GM10847 (cell line): Measurements from ENCODE around the gene CUX1.

Experiments used
- POLR2A ChIP-seq: IDR thresholded peaks from 2 replicates; pipeline ENCODE4 v1.6.1; 2011; ENCODE audit not compliant: insufficient read length; ENCODE audit errors: extremely low read depth

Gene CUX1

DNA sequence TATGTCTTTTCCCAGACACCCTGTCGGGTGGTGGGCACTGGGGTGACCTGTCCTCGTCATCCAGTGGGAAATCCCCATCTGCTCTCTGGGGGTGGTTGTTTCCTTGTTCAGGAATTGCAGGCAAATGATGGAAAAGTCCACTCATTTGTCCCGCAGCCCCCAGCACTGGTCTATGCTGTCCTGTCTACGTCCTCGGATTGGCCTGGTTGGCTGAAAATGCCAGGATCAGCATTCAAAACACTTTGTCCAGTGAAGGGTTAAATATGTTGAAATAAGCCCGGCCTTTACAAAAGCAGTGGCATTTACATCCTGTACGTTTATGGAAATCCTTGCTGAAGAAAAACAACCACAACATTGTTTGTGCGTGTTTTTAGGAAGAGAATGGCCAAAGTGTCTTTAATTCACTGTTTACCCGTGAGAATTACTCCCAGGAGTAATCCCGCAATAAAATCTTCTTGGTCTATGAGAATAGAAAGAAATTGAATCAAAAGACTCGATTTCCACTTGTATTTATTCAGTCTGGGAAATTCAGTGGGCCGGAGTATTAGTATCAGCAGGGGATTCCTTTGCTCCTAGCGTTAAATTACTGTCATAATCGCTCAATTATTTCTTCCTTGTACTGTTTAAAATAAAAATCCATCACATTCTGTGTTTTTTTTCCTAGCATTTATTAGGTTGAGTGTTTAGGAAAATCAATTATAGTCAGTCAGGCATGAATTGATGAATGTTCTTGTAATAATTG, 352.4 kb downstream of the CUX1 start:
- TF ChIP-seq POLR2A: no peak

GRCh38 chr7:102170393-102170970, 353.1 kb downstream of the CUX1 start:
- no peak for TF ChIP-seq POLR2A

- TF ChIP-seq POLR2A: no peak
These were observed 356.2 kb downstream of the CUX1 start for GRCh38 chr7:102173669-102174068.

- TF ChIP-seq POLR2A: no peak
These were observed 358.2 kb downstream of the CUX1 start for GRCh38 chr7:102175423-102176170.

DNA sequence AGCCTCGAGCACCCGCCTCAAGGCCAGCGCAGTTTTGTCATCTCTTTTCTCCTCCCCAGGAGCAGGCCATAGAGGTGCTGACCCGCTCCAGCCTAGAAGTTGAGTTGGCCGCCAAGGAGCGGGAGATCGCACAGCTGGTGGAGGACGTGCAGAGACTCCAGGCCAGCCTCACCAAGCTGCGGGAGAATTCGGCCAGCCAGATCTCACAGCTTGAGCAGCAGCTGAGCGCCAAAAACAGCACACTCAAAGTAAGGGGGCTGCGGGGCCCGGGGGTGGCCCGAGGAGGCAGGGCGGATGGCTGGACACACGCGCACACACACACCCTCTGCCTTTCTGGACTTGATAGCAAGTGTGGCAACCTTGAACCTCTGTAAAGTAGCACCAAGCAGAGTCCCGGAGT, 361.0 kb downstream of the CUX1 start:
- TF ChIP-seq POLR2A: no peak

DNA sequence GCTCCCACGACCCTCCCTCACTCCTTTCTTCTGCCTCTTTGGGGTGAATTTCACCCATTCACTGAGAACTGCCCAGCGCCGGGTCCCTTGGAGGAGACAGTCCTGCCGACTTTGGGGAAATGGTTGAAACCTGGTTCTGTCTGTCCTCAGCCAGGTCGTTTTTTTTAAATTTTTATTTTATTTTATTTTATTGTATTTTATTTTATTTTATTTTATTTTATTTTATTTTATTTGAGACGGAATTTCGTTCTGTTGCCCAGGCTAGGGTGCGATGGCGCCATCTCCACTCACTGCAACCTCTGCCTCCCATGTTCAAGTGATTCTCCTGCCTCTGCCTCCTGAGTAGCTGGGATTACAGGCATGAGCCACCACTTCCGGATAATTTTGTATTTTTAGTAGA, 363.3 kb downstream of the CUX1 start:
- no peak for TF ChIP-seq POLR2A

GRCh38 chr7:102181517-102181916, 364.1 kb downstream of the CUX1 start:
- no peak for TF ChIP-seq POLR2A

DNA sequence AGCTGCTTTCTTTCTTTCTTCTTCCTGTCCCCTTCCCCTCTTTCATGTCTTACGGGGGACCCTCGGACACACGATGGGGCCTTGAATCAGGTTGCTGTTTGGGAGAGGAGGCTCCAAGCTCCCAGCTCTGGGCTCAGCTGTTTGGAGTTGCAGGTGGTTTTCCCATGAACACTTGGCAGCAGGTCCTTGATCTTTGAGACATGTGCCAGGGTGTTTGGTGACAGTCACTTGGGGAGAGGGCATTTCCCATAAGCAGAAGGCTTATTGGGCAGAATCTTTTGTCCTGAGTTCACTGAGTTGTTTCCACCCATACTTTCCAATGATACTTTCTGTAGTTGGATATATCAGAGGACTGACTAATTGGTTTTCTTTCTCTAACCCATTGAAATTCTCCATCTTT, 364.6 kb downstream of the CUX1 start:
- TF ChIP-seq POLR2A: no peak

- TF ChIP-seq POLR2A: no peak
These were observed 366.9 kb downstream of the CUX1 start for GRCh38 chr7:102184303-102184702.

GRCh38 chr7:102185796-102186195, 368.4 kb downstream of the CUX1 start:
- TF ChIP-seq POLR2A: no peak

DNA sequence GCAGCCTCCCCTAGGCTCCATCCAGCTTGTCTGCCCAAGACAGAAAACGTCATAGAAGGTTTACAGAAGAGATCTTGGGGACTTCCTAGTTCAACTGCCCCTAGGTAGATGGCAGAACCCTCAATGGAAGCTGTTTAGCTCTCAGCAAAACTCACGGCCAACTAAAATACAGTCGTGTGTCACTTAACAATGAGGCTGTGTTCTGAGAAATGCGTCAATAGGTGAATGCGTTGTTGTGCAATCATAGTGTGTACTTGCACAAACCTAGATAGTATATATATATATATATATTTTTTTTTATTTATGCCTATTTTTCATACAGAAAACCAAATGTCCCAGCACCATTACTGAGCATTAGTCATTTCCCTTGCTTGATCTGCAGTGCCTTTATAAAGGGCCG, 368.9 kb downstream of the CUX1 start:
- TF ChIP-seq POLR2A: no peak

- no peak for TF ChIP-seq POLR2A
These were observed 371.3 kb downstream of the CUX1 start for GRCh38 chr7:102188746-102189145.

DNA sequence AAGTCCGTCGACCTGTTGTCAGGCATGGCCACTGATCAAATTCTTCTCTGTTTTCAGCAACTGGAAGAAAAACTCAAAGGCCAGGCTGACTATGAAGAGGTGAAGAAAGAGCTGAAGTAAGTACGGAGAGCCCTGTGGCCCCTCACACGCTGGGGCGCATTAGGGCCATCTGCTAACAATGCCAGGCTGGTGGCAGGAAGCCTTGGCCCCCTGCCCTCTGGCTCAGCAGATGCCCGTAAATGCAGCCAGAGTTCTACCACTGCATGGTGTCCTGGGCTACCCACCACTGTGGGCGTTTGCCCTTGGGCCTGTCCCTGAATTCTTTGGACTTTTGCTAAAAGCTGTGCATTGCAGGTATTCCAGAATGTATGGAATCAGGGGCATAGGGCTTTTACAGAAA, 372.3 kb downstream of the CUX1 start:
- TF ChIP-seq POLR2A: no peak

DNA sequence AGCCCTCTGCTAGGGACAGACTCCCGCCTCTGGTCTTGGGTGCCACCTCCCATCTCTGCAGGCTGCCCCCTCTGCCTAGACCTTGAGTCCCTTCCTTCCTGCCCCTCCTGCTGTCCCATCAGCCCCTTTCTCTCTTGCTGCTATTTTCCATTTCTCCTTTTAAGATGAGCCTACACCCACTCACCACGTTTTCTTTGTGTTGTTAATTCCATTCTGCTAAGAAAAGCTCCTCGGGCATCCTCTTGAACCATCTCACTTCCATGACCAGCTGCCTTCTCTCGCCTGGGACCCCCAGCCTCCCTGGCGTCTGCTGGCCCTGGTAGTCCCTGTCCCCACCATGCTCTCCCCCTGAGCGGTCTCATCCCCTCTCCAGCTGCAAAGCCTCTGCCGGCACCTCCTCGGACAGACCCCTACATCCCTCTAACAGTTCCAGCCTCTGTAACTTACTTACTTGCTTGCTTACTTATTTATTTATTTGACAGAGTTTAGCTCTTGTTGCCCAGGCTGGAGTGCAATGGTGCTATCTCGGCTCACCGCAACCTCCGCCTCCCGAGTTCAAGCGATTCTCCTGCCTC, 373.4 kb downstream of the CUX1 start:
- no peak for TF ChIP-seq POLR2A

GRCh38 chr7:102191556-102192379, 374.3 kb downstream of the CUX1 start:
- no peak for TF ChIP-seq POLR2A

DNA sequence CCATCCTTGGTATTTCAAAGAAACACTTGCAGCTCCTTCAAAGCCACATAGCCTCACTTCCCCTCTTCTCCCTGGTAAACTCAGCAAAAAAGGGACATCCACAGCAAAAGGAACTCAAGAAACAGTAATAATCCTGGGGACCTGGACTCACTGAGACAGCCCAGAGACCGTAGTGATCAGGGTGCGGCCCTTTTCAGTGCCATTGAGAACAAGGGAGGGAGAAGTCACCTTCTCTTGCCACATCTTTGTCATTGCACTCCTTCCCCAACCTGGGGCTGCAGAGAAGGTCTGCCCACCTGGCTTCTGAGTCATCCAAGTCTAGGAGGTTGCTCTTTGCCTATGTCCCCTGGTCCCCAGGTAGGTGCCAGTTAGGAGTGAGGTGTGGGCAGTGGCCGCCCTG, 375.4 kb downstream of the CUX1 start:
- TF ChIP-seq POLR2A: no peak

DNA sequence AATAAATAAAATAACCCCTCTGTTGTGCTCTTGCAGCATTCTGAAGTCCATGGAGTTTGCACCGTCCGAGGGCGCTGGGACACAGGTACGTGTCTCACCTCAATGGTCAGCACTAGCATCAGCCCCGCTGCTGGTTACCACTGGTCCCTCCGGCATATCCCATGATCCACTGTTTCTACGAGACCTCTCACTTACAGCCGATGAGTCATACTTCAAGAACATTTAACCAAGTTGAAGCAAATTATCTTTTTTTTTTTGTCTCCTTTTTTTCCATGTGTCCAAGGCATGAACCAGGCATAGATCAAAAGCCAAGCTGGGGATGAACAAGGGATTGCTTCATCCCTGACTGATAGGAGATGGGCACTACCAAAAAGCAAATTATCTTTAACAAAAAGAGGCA, 376.4 kb downstream of the CUX1 start:
- TF ChIP-seq POLR2A: no peak
